NCI-H146 treated with DMSO at 0.1 percent for 48 hours (cell line): ENCODE data around the gene DIRAS1.
"Not testable (repeated sequence)": the region's sequence is repeated elsewhere in the genome, so short reads cannot be mapped to it uniquely, and the experiment has no call there.

Source experiments
- DNase-seq: peaks from one replicate; lab custom pipeline; 2025; ENCODE audit not compliant: unreplicated experiment; lab: John Stamatoyannopoulos, UW

DIRAS1 gene

DNA sequence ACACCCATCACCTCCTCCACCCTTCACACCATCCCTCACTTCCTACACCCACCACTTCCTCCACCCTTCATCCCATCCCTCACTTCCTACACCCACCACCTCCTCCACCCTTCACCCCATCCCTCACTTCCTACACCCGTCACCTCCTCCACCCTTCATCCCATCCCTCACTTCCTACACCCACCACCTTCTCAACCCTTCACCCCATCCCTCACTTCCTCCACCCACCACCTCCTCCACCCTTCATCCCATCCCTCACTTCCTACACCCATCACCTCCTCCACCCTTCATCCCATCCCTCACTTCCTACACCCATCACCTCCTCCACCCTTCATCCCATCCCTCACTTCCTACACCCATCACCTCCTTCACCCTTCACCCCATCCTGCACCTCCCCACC is 7.1 kb downstream of the DIRAS1 start:
- not testable (repeated sequence) for DNase-seq

DNA sequence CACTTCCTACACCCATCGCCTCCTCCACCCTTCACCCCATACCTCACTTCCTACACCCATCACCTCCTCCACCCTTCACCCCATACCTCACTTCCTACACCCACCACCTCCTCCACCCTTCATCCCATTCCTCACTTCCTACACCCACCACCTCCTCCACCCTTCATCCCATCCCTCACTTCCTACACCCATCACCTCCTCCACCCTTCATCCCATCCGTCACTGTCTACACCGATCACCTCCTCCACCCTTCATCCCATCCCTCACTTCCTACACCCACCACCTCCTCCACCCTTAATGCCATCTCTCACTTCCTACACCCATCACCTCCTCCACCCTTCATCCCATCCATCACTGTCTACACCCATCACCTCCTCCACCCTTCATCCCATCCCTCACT is 8.0 kb downstream of the DIRAS1 start:
- DNase-seq, result not testable (repeated sequence)

DNA sequence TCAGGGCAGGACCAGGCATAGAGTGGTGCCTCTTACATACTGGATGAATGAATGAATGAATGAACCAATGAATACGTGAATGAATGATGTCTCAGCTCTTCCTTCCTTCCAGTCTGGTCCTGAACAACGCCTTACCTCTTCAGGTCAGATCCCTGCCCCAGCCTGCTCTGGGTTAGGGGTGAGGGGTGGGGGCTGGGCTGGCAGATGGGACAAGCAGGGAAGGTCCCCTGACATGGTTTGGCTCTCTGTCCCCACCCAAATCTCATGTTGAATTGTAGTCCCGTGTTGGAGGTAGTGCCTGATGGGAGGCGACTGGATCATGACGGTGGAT is 9.3 kb downstream of the DIRAS1 start:
- DNase-seq, result no peak

DNA sequence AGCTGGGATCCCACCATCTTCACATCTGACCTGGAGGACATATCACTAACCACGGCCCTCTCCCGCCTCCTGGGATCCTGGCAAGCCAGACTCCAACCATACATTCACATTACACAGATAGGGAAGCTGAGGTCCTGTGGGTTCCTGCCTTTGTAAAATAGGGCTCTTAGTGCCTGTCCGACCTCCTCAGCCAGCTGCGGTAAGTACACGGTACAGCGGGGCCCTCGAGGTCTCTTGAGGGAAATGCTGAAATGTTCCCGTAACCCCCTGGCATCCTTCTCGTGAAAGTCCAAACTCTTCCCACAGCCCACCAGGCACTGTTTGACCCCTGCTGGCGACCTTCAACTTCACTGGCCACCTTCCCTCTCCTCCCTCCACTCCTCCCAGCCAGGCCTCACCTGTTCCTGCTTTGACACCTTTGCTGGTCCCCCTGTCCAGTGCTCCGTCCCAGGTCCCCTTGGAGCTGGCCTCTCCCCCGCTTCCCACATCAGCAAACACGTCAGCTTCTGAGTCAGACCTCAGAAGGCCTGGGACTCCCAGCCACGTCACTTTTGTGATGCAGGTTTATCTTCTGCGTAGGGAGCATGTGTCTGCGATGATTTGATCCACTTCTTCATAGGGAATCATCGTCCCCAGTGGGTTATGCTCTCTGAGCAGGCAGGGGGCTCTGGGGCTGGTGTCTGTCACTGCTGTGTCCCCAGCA is 9.8 kb downstream of the DIRAS1 start:
- DNase-seq, result no peak

DNA sequence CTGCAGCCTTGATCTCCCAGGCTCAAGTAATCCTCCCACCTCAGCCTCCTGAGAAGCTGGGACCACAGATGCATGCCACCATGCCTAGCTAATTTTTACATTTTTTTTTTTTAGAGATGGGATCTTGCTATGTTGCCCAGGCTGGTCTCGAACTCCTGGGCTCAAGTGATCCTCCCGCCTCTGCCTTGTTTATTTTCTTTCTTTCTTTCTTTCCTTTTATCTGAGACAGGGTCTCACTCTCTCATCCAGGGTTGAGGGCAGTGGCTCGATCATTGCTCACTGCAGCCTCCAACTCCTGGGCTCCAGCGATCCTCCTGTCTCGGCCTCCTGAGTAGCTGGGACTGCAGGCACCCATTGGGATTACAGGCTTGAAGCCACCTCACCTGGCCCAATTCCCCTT is 14.9 kb downstream of the DIRAS1 start:
- DNase-seq, result no peak

DNA sequence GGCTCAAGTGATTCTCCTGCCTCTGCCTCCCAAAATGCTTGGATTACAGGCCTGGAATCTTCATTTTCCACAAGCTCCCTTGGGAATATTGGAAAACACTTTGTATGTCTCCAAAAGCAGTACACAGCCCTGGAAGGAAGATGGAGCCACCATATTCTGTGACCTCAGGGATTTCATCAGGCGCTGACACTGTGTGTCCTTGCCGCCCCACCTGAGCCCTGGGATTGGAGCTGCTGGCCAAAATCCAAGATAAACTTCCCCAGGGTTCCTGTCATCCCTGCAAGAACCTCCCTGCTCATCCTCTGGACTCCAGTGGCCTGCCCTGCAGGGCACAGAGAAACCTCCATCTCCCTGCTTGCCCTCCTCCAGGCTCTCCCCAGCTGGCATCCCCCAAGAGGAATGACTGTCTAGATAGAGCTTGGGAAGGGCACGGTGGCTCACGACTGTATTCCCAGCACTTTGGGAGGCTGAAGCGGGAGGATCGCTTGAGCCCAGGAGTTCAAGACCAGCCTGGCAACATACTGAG is 17.4 kb downstream of the DIRAS1 start:
- DNase-seq, result no peak

DNA sequence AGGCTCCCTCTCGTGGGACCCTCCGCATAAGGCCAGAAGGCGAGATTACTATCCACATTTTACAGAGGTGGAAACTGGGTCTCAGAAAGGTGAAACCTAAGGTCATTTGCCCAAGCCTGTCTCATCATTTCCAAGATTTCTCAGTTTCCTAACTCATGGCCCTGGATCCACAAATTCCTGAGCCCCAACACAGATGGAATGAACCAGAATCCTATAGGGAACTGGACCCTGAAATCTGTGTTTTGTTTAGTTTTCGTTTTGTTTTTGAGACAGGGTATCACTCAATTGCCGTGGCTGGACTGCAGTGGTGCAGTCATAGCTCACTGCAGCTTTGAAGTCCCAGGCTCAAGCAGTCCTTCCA is 18.1 kb downstream of the DIRAS1 start:
- no peak for DNase-seq

DNA sequence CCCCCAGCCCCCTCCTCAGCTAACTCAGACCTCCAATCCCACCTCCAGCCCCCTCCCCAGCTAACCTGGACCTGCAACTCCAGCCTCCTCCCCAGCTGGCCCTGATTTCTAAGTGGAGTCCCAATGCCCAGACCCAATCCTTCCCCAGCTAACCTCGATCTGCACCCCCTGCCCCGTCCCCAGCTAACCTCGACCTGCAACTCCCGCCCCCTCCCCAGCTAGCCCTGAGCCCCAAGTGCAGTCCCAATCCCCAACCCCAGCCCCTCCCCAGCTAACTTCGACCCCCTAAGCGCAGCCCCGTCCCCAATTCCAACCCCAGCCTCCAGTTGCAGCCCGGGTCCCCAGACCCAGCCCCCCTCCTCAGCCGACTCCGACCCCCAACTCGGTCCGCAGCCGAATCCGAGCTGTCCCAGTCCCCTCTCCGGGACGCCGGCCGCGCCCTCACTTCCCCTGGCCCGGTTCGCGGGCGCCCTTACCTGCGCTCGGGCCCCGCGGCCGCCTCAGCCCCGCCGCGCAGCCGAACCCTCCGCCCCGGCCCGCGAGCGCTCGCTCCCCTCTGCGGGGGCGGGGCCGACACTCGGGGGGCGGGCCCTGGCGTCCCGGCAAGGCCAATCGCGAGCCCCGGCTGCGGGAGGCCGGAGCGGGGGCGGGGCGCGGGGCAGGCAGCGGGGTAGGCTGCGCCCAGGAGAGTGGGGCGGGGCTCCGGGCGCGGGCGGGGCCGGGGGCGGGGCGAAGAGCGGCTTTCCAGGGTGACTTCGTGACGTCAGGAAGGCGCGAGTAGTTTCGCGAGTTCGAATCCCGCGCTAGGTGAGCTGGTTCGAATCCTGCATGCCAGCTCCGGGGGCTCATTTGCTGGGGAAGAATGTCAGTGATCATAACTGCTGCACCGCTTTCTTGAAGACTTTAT is 18.7 kb downstream of the DIRAS1 start, which contains the start of gene GNG7:
GNG7 (minus strand) TSS at position 525 of the 907 bp plus-strand sequence. CDS start 182,006 bp downstream, outside the sequence.
- DNase-seq, result peak; percentile 8

DNA sequence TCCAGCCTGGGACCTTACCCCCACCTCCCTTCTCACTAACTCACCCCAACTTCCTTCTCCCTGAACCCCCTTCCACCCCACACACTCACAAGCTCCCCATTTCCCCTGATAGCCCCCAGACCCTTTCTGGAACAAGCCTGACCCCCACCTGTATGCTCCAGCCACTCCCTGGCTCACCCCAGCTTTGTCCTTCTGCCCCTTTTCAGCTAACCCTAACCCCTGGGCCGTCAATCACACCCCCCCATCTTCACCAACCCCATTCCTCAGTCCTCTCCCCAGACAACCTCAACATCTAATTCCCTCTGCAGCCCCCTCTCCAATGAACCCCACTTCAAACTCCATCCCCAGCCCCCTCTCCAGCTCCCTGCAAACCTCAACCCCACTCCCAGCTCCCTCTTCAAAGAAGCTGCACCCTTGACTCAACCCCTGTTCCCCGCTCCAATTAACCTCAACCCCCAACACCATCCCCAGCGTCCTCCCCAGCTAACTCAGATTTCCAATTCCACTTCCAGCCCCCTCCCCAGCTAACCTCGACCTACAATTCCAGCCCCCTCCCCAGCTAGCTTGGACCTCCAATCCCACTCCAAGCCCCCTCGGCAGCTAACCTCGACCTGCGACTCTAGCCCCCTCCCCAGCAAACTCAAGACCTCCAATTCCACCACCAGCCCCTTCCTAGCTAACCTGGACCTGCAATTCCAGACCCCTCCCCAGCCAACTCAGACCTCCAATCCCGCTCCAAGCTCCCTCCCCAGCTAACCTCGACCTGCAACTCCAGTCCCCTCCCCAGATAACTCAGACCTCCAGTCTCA is 19.6 kb downstream of the DIRAS1 start:
- DNase-seq, result no peak

DNA sequence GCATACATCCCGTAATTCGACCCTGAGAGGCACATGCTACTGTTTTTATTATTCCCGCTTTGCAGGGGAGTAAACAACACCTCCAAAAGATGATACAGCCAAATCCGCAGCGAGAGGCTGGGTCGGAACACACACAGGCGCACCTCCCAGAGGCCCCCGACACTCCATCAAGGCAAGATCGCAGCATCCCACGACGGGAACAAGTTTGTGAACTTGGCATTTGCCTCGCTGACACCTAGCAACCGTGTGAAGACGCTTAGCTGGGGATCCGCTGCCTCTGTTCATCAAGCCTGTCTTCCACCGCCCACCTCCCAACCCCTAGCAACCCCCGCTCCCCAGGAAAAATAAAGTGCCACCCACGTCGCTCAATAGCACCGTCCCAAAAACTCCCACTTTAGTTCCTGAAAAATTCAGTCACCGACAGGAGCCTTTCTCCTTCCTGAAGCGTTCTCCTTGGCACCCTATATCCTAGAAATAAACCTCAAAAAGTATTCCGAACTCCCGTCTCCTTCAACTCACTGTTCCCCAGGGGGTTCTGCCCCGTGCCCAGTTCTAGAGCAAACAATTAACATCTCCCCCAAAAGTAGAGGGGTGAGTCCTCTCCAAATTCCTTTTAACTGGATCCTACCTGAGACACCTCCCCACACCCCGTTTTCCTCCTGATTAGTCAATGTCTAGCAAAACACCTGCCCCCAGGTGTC is 20.4 kb downstream of the DIRAS1 start:
- DNase-seq, result no peak

DNA sequence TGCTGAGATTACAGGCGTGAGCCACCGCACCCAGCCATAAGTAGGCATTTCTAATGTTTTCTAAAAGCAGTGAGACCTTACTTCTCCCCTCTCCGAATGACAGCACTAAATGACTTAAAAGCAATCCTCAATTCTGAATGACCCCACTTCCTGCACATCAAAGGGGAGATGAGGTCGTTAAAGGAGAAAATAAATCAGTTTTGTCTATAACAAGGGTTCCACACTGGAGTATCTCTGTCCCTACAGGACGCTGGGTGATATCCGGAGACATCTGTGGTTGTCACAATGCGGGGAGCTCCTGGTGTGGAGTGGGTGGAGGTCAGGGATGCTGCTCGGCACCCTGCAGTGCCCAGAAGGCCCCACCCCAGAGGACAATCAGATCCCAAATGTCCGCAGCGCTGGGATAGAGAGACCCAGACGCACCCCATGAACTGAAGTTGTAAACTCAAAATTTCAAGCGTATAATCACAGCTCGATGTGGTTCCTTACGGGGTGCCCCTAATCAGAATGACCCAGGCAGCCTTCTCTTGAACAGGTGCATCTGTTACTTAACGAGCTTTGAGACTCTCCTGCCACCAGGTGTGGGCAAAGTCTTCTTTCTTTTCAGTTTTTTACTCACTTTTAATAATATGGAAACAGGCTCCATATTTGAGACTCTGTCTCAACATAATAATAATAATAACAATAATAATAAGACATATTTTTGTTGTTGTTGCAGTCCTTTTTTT is 21.6 kb downstream of the DIRAS1 start:
- no peak for DNase-seq

DNA sequence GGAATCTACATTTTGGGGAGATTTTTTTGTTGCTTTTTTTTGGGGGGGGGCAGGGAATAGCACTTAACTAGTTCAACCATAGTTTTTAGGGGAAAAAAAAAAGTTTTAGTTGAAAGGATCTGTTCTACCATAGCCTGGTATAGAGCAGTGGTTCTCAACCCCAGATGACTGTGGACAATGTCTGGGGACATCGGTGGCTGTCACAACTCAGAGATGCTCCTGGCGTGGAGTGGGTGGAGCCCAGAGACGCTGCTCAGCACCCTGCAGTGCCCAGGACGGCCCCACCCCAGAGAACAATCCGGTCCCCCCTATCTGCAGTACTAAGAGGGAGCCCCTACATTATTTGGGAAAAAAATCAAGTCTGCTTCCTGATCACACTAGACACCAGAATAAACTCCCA is 27.0 kb downstream of the DIRAS1 start:
- DNase-seq, result no peak

DNA sequence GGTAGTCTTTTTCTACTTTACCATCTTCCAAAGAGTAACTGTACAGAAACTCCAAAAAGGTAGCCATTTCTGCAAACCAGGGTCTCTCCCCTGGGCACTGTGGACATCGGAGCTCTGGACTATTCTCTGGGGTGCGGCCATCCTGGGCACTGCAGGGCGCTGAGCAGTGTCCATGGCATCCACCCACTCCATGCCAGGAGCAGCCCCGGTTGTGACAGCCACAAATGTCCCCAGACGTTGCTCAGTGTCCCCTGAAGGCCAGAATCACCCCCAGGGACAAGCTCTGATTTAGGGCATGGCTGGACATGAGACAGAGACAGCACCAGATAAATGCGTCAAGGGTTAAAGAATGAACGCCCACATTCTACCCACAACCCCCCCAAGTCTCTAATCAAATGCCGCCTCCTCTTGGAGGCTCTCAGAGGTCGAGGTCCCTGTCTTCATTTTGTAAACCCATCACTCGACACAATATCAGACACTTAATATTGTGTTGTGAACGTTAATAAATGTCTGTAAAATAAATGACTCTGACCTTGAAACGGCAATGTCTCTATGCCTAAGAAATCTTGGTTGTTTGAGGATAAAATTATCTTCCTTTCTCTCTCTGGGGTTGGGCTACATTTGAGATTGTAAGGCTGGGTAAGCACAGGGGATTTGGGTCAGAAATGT is 27.5 kb downstream of the DIRAS1 start:
- DNase-seq, result no peak

DNA sequence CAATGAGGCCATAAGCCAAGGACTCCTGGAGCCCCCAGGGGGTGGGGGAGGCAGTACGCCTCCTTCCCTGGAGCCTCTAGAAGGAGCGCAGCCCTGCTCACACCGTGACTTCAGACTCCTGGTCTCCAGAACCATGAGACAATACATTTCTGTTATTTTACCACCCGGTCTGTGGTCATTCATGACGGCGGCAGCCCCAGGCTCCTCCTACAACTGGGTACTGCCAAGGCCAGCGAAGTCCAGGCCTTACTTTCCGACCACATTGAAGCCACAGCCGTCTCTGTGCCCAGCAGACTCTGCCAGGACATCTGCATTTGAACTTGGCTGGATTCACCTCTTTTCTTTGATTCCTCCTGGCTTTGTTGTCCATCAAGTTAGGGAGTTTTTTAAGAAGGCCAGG is 29.2 kb downstream of the DIRAS1 start:
- DNase-seq, result no peak

DNA sequence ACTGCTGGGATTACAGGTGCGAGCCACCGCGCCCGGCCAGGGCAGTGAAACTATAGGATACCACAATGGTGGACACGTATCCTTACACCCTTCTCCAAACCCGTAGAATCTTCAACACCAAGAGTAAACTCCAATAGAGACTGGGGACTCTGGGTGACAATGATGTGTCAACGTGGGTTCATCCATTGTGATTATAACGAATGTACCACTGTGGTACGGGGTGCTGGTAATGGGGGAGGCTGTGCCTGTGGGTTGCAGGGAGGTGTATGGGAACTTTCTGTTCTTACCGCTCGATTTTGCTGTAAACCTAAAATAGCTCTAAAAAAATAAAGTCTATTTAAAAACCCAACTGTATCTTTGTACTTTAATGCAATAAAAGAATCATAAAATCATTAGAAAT is 30.3 kb downstream of the DIRAS1 start:
- no peak for DNase-seq

DNA sequence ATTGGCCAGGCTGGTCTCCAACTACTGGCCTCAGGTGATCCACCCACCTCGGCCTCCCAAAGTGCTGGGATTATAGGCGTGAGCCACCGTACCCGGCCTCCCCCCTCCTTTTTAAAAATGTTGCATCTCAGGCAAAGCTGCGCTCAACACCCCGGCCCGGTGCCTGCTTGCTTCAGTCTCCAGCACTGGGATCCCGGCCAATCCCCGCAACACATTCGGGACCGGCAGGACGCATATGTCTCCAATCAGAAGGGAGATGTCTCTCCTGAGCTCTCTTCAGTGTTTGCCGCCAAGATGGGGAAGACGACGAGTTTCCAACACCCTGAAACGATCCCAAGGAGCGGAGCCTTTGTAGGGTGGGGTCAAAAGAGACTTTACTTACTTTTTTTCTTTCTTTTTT is 34.8 kb downstream of the DIRAS1 start:
- no peak for DNase-seq

DNA sequence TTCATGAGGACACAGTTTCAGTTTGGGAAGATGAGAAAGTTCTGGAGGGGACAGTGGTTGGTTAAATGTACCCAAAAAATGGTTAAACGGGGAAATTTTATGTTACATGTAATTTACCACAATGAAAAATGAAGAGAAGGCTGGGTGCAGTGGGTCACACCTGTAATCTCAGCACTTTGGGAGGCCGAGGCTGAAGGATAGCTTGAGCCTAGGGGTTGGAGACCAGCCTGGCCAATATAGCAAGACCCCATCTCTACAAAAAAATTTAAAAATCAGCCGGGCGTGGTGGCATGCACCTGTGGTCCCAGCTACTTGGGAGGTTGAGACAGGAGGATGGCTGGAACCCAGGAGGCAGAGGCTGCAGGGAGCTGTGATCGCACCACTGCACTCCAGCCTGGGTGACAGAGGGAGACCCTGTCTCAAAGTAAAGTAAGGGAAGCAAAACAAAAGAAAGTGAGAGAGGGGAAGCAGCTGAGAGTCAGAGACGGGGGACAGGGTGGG is 35.9 kb downstream of the DIRAS1 start:
- no peak for DNase-seq

DNA sequence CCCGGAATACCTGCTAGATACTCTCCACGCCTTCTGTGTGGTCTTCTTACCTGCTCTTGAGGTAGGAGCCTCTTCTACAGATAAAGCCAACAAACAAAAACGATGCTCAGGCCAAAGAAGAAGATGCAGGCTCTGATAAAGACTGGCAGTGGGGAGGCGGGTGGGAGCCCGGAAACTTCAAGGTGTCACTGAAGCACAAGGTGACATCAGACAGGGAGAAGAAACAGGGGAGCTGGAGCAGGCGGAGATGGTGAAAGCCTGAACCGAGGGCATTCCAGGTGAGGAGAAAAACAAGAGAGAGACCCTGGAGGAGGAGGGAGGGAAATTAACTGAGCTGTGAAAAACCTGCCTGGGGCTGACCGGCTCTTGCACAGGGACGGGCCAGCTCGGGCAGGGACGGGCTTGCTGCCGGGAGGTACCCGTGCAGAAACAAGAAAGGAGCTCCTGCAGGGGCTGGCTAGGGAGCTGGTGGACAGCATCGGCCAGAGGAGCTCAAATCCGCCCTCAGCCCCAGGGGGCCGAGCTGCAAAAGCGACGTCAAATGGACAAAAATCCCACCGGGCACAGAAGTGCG is 37.7 kb downstream of the DIRAS1 start:
- no peak for DNase-seq

DNA sequence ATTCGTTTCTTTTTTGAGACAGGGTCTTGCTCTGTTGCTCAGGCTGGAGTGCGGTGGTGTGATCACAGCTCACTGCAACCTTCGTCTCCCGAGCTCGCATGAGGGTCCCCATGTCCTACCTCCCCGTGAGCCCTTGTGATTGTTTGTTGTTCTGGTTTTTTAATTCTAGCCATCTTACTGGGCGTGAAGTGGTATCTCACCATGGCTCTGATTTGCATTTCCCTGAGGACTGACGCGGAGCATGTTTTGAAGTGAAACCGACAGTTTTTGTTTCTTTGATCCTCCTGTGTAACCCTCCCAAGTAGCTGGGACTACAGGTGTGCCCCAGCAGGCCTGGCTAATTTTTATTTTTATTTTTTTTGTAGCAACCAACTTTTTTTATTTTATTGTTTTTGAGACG is 40.4 kb downstream of the DIRAS1 start:
- DNase-seq, result no peak
